Activated naive CD8-positive, alpha-beta T cell treated with anti-CD3 and anti-CD28 coated beads, Interleukin-2, amount 50 U/mL, for 16 hours (primary cell): ENCODE results near the gene IMPDH1.

Experiments used
- DNase-seq: peaks from one replicate; pipeline ENCODE4 v3.0.0-alpha.2; 2020; ENCODE audit warnings: low read depth, low spot score

Gene IMPDH1

GRCh38 chr7:128405471-128406313 is 4.1 kb downstream of the IMPDH1 start:
- no peak for DNase-seq

GRCh38 chr7:128404886-128405470 is 4.8 kb downstream of the IMPDH1 start:
- no peak for DNase-seq

GRCh38 chr7:128404143-128404681 is 5.6 kb downstream of the IMPDH1 start:
- DNase-seq: no peak

GRCh38 chr7:128403676-128404075 is 6.1 kb downstream of the IMPDH1 start:
- no peak for DNase-seq

- no peak for DNase-seq
Observed at GRCh38 chr7:128402356-128402755, 7.4 kb downstream of the IMPDH1 start.

GRCh38 chr7:128400566-128400965 is 9.2 kb downstream of the IMPDH1 start:
- DNase-seq: no peak

- no peak for DNase-seq
Observed at GRCh38 chr7:128399991-128400390, 9.8 kb downstream of the IMPDH1 start.

GRCh38 chr7:128398841-128399135 is 11.0 kb downstream of the IMPDH1 start:
- DNase-seq: no peak

GRCh38 chr7:128398016-128398840 is 11.6 kb downstream of the IMPDH1 start:
- no peak for DNase-seq

GRCh38 chr7:128396357-128396756 is 13.4 kb downstream of the IMPDH1 start:
- no peak for DNase-seq

GRCh38 chr7:128395748-128396147 is 14.0 kb downstream of the IMPDH1 start:
- DNase-seq: no peak

- no peak for DNase-seq
Observed at GRCh38 chr7:128394904-128395496, 14.8 kb downstream of the IMPDH1 start.

- DNase-seq: no peak
Observed at GRCh38 chr7:128393526-128394330, 16.1 kb downstream of the IMPDH1 start.

GRCh38 chr7:128392446-128393327 is 17.1 kb downstream of the IMPDH1 start:
- DNase-seq: no peak

GRCh38 chr7:128391805-128392204 is 18.0 kb downstream of the IMPDH1 start:
- no peak for DNase-seq

- DNase-seq: no peak
Observed at GRCh38 chr7:128390871-128391565, 18.8 kb downstream of the IMPDH1 start.

- no peak for DNase-seq
Observed at GRCh38 chr7:128389618-128390329, 20.0 kb downstream of the IMPDH1 start.

- DNase-seq: no peak
Observed at GRCh38 chr7:128389085-128389617, 20.6 kb downstream of the IMPDH1 start.

GRCh38 chr7:128388145-128388485 is 21.7 kb downstream of the IMPDH1 start:
- no peak for DNase-seq
